ENCODE measurements around the gene PID1.

DNA sequence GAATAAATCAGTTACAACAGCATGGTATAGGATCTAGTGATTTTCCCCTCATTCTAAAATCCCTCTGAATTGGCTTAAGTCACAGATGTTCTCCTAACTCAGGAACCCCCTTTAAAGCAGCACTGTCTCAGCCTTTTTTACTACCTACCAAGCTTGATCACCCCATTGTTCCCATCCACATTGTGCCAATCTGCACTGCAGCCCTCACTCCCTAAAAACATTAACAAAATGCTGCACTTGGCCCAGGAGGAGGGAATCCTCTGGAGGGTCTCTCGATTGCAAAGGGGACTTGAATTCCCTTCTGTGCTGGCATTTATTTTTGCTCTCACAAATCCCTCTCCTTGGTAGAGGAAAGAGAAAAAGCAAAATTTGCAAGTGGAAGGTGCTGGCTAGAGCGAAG lies 223.0 kb downstream of the PID1 start:
- TF ChIP-seq POLR2A (IDR thresholded peaks at IDR 0.05) = no peak
- TF ChIP-seq, protein P1, sequence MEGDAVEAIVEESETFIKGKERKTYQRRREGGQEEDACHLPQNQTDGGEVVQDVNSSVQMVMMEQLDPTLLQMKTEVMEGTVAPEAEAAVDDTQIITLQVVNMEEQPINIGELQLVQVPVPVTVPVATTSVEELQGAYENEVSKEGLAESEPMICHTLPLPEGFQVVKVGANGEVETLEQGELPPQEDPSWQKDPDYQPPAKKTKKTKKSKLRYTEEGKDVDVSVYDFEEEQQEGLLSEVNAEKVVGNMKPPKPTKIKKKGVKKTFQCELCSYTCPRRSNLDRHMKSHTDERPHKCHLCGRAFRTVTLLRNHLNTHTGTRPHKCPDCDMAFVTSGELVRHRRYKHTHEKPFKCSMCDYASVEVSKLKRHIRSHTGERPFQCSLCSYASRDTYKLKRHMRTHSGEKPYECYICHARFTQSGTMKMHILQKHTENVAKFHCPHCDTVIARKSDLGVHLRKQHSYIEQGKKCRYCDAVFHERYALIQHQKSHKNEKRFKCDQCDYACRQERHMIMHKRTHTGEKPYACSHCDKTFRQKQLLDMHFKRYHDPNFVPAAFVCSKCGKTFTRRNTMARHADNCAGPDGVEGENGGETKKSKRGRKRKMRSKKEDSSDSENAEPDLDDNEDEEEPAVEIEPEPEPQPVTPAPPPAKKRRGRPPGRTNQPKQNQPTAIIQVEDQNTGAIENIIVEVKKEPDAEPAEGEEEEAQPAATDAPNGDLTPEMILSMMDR (IDR thresholded peaks at IDR 0.05) = no peak

Data from suprapubic skin (tissue), 3 donors.